PC-9 (cell line): ENCODE results near the gene RIPPLY3. TPM values are rescaled to one million over a fixed set of nuclear protein-coding genes. Genes with fewer than 3 reads are reported as not detected.
A peak's percentile ranks its signal among the peaks of the same experiment; 100 is the strongest.

Experiments
- BruUV-seq: library from RNA; stranded (reverse); fragments of 400-500 nt; replicated peaks from 2 replicates; lab custom pipeline; 2021; lab: Mats Ljungman, UMichigan
- CTCF ChIA-PET: fragments of 300-600 bp; sonication (Branson Sonifier 250); formaldehyde crosslinking; loops from one replicate; lab custom pipeline; 2022; ENCODE audit warnings: antibody characterized with exemption; lab: Charles Lee
- POLR2A ChIA-PET: fragments of 300-600 bp; sonication (Branson Sonifier 250); formaldehyde crosslinking; loops from one replicate; lab custom pipeline; 2022; ENCODE audit warnings: antibody characterized with exemption; ENCODE audit not compliant: unreplicated experiment; lab: Charles Lee
- DNase-seq, 2 experiments: peaks; one replicate each; pipeline versions ENCODE4 v3.0.0 to v3.0.0-alpha.2; 2015 to 2022; ENCODE audit warnings: mixed read lengths in 1 of 2
- H2AFZ ChIP-seq: fragments of 200-600 bp; sonication (generic); 2 replicates; pipeline ENCODE4 v1.8.1; 2017; ENCODE audit warnings: antibody characterized with exemption
- H3F3A ChIP-seq: fragments of 200-600 bp; sonication (generic); 2 replicates; pipeline ENCODE4 v1.8.1; 2017; ENCODE audit warnings: antibody characterized with exemption, mild to moderate bottlenecking, low read depth; ENCODE audit not compliant: insufficient read depth
- H3K27ac ChIP-seq: fragments of 200-600 bp; sonication (generic); 2 replicates; pipeline ENCODE4 v1.6.1; 2016; ENCODE audit warnings: mixed run types
- H3K27me3 ChIP-seq: fragments of 200-600 bp; sonication (generic); 2 replicates; pipeline ENCODE4 v1.6.1; 2016; ENCODE audit warnings: low read depth, mixed run types; ENCODE audit not compliant: insufficient read depth
- H3K36me3 ChIP-seq: fragments of 200-600 bp; sonication (generic); 2 replicates; pipeline ENCODE4 v1.6.1; 2016; ENCODE audit warnings: low read depth, mixed run types
- H3K4me1 ChIP-seq: fragments of 200-600 bp; sonication (generic); replicated peaks from 2 replicates; pipeline ENCODE4 v1.6.1; 2016; ENCODE audit warnings: mixed run types; ENCODE audit not compliant: insufficient read depth
- H3K4me2 ChIP-seq: fragments of 200-600 bp; sonication (generic); 2 replicates; pipeline ENCODE4 v1.6.1; 2017; ENCODE audit warnings: mixed run types
- H3K4me3 ChIP-seq: fragments of 200-600 bp; sonication (generic); 2 replicates; pipeline ENCODE4 v1.6.1; 2016; ENCODE audit warnings: mixed run types
- H3K79me2 ChIP-seq: fragments of 200-600 bp; sonication (generic); 2 replicates; pipeline ENCODE4 v1.6.1; 2017; ENCODE audit warnings: low read depth, mixed run types
- H3K9me2 ChIP-seq: fragments of 200-600 bp; sonication (generic); 2 replicates; pipeline ENCODE4 v1.8.1; 2017; ENCODE audit warnings: mild to moderate bottlenecking; ENCODE audit not compliant: insufficient read depth
- H3K9me3 ChIP-seq: fragments of 200-600 bp; sonication (generic); 2 replicates; pipeline ENCODE4 v1.8.1; 2016; ENCODE audit warnings: low read depth; ENCODE audit not compliant: insufficient read depth
- H4K20me1 ChIP-seq: fragments of 200-600 bp; sonication (generic); 2 replicates; pipeline ENCODE4 v1.8.1; 2017; ENCODE audit not compliant: insufficient read depth
- CTCF ChIP-seq: fragments of 200-600 bp; sonication (generic); conservative IDR thresholded peaks from 2 replicates; pipeline ENCODE4 v1.6.1; 2017; ENCODE audit warnings: mixed run types, antibody characterized with exemption, mild to moderate bottlenecking, moderate library complexity
- EZH2 ChIP-seq: fragments of 200-600 bp; sonication (generic); IDR thresholded peaks from 2 replicates; pipeline ENCODE4 v1.8.0; 2017; ENCODE audit warnings: antibody characterized with exemption, low read depth
- intact Hi-C: fragments of 100-400 bp; cut with micrococcal nuclease; formaldehyde crosslinking; loops from one replicate; pipeline ENCODE4 v1.10.0; 2022; ENCODE audit not compliant: unreplicated experiment
- total RNA-seq: library from RNA; stranded (reverse); gene quantifications from 2 replicates; pipeline ENCODE4 v1.2.3, GENCODE V29; 2021

RIPPLY3 gene
- total RNA-seq, 1 experiment from 2014 or later = 0.17 TPM

GRCh38 chr21:36974851-36975192 lies 31.7 kb upstream of the RIPPLY3 start:
- Histone ChIP-seq H3K4me2 (no peak overlapping the region), H3K4me3 (no peak overlapping the region), H3K9me3 (no peaks in the 10 kb centered on the region), H3K27me3 (no peaks in the 10 kb centered on the region), H3K27ac (no peak overlapping the region), H3K4me1 (no peaks in the 10 kb centered on the region), H3K36me3 (no peaks in the 10 kb centered on the region), H3K9me2 (no peaks in the 10 kb centered on the region), H3F3A (no peaks in the 10 kb centered on the region), H2AFZ (no peak overlapping the region), H3K79me2 (no peaks in the 10 kb centered on the region), H4K20me1 (no peaks in the 10 kb centered on the region)
- BruUV-seq = no TSS peak
- ChIA-PET POLR2A (no interaction called here), CTCF (no interaction called here)
- no peak for DNase-seq
- TF ChIP-seq CTCF = no peak
- TF ChIP-seq EZH2 = no peak
- intact Hi-C loops = no loop called here

GRCh38 chr21:36976228-36976861 lies 30.2 kb upstream of the RIPPLY3 start:
- Histone ChIP-seq H3K9me3 (no peaks in the 10 kb centered on the region), H3K27me3 (no peaks in the 10 kb centered on the region), H3K4me1 (peaks cover 4% of the 10 kb centered on the region; the same call in 1 of the 2 replicates), H3K36me3 (no peaks in the 10 kb centered on the region), H3K4me2 (no peak overlapping the region), H3F3A (no peaks in the 10 kb centered on the region), H3K9me2 (no peaks in the 10 kb centered on the region), H4K20me1 (no peaks in the 10 kb centered on the region), H3K79me2 (no peaks in the 10 kb centered on the region), H2AFZ (no peak overlapping the region), H3K4me3 (no peak overlapping the region), H3K27ac (no peak overlapping the region)
- no TSS peak for BruUV-seq
- ChIA-PET POLR2A (interaction anchor here (0.5 to 1.0 kb wide), 4 partner anchors 10 to 388 kb away, joined by 3 to 10 read pairs (median 4); partner anchors contain the start of gene HLCS), CTCF (interaction anchor here (0.6 to 0.7 kb wide), 5 partner anchors 11 to 160 kb away, joined by 3 to 8 read pairs (median 5); no protein-coding TSS in a partner anchor)
- DNase-seq = no peak
- no peak for TF ChIP-seq EZH2
- TF ChIP-seq CTCF = no peak
- intact Hi-C loops = no loop called here

- H3K79me2 ChIP-seq = no peaks in the 10 kb centered on the region
- CTCF ChIA-PET = interaction anchor here (0.6 to 0.7 kb wide), 5 partner anchors 11 to 160 kb away, joined by 3 to 8 read pairs (median 5); no protein-coding TSS in a partner anchor
- H3F3A ChIP-seq = no peaks in the 10 kb centered on the region
- no peaks in the 10 kb centered on the region for H4K20me1 ChIP-seq
- H3K27ac ChIP-seq = no peak overlapping the region
- no peaks in the 10 kb centered on the region for H3K27me3 ChIP-seq
- H3K4me2 ChIP-seq = no peak overlapping the region
- no peaks in the 10 kb centered on the region for H3K9me3 ChIP-seq
- no peak overlapping the region for H2AFZ ChIP-seq
- no peak overlapping the region for H3K4me3 ChIP-seq
- H3K36me3 ChIP-seq = no peaks in the 10 kb centered on the region
- intact Hi-C loops = no loop called here
- peaks cover 4% of the 10 kb centered on the region; the same call in 1 of the 2 replicates for H3K4me1 ChIP-seq
- DNase-seq = peak; percentile 27 to 41
- TF ChIP-seq CTCF = peak; percentile 62
- no peak for TF ChIP-seq EZH2
- no peaks in the 10 kb centered on the region for H3K9me2 ChIP-seq
- POLR2A ChIA-PET = interaction anchor here (0.5 to 1.0 kb wide), 5 partner anchors 10 to 388 kb away, joined by 3 to 10 read pairs (median 4); partner anchors contain the start of gene HLCS
- BruUV-seq = no TSS peak
Observed at GRCh38 chr21:36976882-36977651, 29.4 kb upstream of the RIPPLY3 start.
